Erythroblast (primary cell): Measurements from ENCODE around the gene ETS1.

ENCODE experiments used
- GATA1 ChIP-seq: IDR thresholded peaks from 2 replicates; pipeline ENCODE4 v1.6.1; 2011; ENCODE audit warnings: low read depth, mild to moderate bottlenecking, control low read depth, low read length, moderate library complexity
- POLR2A ChIP-seq: IDR thresholded peaks from 2 replicates; pipeline ENCODE4 v1.6.1; 2011; ENCODE audit warnings: mild to moderate bottlenecking, low read length

DNA sequence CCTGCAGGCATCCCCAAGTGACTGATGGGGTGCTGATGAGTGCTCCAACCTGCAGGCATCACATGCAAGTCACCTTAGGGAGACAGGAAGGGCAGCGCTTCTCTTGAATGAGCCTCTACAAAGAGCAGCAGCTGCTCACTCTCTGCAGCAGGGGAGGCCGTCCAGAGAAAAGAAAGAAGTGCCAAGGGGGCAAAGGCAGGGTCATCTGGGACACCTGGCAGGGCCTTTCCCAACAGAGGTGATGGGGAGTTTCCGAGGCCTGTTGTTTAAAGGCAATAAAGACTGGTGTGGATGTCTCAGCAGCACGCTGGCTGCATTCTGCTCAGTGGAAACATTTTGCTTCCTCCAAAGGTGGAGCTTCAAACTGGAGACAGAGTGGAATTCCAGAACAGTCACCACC, 113.7 kb downstream of the ETS1 start:
- no peak for TF ChIP-seq POLR2A
- TF ChIP-seq GATA1, result no peak
